ENCODE measurements around the gene ATP5F1C.
"Not testable (repeated sequence)": the region's sequence is repeated elsewhere in the genome, so short reads cannot be mapped to it uniquely, and the experiment has no call there.

The ATP5F1C gene

DNA sequence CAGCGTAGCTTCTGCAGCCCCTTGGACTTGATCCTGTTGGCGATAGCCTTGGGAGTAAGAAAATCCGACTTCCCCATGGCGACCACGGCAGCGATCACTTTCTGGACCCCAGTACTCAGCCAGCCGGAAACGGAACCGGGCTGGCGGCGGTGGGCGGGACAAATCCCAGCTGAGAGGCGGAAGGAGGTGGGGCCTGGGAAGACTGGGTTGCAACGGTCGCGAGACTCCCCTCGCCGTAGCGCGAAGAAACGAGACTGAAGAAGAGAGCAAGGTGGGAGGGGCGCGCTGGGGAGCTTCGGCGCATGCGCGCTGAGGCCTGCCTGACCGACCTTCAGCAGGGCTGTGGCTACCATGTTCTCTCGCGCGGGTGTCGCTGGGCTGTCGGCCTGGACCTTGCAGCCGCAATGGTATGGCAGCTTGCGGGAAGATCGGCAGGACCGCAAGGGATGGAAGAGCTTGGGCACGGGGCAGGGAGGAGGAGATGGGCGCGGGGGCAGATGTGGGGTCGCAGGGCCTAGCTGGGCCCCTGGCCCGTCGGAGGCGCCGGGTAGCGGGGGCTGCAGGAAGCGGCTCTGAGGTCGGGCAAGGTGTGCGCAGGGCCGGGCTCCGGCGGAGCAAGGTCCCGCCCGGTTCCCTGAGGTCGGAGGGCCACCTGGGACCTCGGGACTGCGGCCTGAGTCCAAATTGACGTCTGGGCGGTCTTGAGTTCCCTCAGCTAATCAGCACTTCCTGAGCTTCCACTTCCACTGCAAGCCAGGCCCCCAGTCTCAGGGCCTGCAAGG is at the start of gene ATP5F1C, which contains the start of gene KIN:
TSS of gene ATP5F1C (plus strand) at position 321 of the 782 bp plus-strand sequence. CDS start at position 352, 31 bp downstream.
TSS of gene KIN (minus strand) at position 137 of the 782 bp plus-strand sequence. CDS start at position 77, 60 bp downstream.
- DNase-seq (ENCODE audit: low spot score) = peak; percentile 97

DNA sequence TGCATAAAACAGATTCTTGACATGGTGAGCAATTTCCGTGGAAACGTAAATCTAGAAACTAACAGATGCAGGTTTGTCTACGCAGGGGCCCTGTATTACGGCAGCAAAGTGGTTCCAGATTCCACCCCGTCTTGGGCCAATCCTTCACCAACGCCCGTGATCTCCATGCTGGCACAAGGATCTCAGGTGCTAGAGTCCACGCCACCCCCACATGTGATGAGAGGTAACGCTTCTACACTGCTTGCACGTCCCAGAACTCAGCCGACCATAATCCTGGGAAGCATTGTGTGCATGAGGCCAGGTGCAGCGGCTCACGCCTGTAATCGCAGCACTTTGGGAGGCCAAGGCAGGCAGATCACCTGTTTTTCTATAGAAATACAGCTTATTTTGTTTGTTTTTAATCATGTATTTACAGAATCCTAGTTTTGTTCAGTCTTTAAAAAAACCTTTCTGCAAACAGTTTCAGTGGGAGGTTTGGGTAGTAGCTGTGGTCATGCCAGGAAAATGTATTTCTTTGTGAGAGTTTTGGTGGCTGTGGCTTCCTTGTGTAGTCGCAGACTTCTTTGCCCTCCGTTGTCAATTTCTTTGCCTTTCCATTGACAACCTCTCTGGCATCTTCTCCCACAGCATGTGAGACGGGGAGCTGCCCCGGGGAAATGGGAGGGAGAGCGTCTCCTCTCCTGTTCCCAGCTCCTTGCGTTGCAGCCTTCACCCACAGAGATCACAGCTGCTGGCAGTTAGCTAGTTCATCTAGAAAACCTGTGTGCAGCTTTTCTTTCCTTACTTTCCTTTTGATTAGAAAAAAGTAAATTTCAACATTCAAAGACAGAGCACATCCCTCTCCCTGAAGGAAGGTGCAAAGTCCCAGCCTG is 49.2 kb upstream of the ATP5F1C start:
- no peak for DNase-seq (ENCODE audit: low spot score)

DNA sequence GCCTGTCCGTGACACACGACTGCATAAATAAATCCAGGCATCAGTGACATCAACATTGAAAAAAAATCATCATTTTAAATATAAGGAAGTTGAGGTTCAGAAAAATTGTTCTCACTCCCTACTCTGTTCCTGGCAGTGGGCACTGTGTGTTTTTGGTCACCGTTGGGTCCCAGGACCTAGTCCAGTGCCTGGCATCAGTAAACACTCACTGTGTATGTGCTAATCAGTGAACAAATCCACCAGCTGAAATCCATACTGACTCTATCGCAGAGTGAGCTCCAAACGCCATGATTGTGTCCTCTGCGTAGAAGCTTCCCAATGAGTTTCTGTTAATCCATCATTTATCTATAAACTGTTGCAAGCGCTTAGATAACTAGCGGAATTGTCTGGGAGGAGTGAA is 43.7 kb upstream of the ATP5F1C start:
- no peak for DNase-seq (ENCODE audit: low spot score)

DNA sequence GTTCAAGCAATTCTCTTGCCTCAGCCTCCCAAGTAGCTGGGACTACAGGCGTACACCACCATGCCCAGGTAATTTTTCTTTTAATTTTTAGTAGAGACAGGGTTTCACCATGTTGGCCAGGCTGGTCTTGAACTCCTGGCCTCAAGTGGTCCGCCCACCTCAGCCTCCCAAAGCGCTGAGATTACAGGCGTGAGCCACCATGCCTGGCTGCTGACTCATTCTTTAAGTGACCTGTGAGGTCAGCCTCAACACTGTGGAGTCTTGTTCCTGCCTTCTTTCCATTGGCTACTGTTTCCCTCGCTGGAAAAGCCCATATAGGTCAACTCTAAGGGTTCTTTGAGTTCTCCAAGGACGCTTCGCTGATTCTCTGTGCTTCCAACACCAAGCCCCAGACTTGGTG is 39.3 kb upstream of the ATP5F1C start:
- DNase-seq (ENCODE audit: low spot score) = not testable (repeated sequence)

DNA sequence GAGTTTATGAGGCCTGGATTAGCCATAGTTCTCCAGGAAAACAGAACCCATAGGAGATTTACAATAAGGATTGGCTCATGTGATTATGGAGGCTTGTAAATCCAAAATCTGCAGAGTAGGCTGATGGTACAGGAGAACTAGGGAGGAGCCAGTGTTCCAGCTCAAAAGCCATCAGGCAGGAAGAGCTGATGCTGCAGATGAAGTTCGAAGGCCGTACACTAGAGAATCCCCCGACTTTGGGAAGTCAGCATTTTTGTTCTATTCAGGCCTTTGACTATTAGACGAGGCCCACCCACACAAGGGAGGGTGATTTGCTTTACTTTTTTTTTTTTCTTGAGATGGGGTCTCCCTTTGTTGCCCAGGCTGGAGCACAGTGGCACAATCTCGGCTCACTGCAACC is 37.8 kb upstream of the ATP5F1C start:
- no peak for DNase-seq (ENCODE audit: low spot score)

DNA sequence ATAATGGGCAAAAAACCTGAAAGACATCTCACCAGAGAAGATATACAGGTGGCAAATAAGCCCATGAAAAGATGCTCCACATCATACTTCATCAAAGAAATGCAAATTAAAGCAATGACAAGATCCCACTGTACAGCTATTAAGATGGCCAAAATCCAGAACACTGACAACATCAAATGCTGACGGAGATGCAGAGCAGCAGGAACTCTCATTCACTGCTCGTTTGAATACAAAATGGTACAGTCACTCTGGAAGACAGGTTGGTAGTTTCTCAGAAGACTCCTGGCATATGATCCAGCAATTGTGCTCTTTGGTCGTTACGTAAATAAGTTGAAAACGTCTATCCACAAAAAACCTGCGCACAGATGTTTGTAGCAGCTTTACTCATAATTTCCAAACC is 35.7 kb upstream of the ATP5F1C start:
- no peak for DNase-seq (ENCODE audit: low spot score)

DNA sequence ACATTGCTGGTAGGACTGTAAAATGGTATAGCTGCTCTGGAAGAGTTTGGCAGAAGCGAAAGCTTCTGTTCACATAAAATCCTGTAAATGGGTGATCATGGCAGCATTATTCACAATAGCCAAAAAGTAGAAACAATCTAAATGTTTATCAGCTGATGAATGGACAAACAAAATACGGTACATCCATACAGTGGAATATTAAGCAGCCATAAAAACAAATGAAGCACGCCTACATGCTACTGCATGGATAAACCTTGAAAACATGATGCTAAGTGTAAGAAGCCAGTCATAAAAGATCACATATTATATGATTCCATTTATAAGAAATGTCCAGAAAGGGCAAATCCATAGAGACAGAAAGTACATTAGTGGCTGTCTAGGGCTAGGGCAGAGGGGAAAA is 32.9 kb upstream of the ATP5F1C start:
- no peak for DNase-seq (ENCODE audit: low spot score)

DNA sequence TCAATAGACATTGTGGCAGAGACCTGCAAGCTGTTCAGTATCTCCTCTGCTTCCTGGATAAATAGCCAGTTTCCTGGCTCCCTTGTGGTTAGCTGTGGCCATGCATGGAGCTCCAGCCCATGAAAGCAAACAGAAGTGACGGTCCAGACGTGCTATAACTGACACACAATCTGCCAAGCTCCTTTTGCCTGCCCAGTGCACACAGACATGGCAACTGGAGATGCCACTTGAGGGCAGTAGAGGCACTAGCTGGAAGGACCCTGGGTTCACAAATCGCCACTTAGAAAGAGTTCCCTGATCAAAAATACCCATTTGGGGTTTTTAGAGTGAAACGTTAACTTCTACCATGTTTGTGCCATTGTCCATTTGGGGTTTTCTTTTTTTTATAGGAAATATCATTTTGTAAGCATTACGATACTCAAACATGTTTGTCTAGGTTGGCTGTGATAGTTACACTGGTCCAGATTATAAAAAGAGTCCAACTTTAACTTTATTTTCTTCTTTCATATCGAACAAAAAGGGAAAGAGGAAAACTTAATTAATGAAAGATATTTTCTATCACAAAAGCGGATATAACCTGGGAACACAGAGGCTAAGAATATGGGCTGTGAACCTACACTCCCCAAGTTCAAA is 31.5 kb upstream of the ATP5F1C start:
- peak; percentile 3 for DNase-seq (ENCODE audit: low spot score)

DNA sequence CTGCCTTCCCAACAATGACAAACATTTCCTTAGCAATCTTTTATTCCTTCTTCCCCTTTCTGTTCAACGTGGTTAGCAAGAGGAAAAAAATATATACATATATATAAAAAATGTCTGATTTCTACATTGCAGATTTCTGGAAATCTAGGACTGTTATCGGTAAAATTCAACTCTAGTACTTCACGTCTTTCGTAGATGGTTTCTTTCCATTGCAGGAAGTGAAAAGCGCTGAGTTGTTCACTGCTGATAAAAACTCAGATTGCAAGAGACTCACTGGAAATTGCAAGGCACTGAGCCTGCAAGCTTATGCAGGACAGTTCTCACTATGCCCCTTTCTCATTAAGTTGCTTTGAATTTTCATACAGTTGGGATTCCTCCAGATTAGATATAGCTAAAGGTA is 24.0 kb upstream of the ATP5F1C start:
- no peak for DNase-seq (ENCODE audit: low spot score)

DNA sequence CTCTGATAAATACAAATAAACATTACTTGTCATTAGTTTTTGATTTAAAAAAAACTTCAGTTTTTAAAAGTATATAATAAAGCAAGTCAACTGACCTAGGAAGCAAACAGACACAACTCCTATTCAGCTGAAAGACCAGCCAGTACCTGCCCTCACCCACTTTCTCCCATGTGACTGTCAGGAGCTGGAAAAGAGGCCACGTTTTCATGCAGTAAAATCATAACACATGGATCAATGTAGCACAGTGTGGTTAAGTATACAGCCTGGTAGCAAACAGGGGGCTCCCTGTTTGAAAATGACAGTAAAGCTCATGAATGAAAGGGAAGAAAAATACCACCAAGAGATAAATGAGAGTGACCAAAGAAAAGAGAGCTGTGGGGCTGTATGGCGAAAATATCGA is 21.7 kb upstream of the ATP5F1C start:
- DNase-seq (ENCODE audit: low spot score) = no peak

DNA sequence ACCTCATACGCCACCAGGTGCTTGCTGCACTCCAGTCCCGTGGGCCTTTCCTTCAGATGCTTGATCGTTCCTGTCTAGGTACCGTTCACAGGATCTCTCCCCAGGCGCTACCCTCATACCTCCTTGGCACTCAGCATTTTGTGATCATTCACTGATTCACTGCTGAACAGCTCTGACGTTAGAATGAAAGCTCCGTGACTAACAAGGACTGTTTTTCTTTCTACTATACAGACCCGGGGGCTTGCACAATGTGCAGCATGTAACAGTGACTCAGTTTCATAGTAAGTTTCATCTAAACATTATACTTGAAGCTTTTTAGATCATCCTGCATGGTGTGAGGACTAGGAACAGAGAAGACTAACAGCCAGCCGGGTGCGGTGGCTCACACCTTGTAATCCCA is 20.8 kb upstream of the ATP5F1C start:
- DNase-seq (ENCODE audit: low spot score) = no peak

DNA sequence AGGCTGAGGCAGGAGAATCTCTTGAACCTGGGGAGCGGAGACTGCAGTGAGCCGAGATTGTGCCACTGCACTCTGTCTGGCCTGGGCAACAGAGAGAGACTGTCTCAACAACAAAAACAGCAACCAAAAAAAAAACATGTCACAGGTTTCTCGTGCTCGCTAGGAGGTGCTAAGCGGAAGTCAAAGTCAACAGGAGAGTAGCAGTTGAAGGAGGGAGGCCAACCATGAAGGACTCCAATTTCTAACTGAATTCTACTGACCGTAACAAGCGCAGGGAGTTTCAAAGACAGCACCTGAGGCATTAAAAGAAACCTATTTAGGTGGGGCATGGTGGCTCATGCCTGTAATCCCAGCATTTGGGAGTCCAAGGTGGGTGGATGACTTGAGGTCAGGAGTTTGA is 19.6 kb upstream of the ATP5F1C start:
- DNase-seq (ENCODE audit: low spot score) = no peak

DNA sequence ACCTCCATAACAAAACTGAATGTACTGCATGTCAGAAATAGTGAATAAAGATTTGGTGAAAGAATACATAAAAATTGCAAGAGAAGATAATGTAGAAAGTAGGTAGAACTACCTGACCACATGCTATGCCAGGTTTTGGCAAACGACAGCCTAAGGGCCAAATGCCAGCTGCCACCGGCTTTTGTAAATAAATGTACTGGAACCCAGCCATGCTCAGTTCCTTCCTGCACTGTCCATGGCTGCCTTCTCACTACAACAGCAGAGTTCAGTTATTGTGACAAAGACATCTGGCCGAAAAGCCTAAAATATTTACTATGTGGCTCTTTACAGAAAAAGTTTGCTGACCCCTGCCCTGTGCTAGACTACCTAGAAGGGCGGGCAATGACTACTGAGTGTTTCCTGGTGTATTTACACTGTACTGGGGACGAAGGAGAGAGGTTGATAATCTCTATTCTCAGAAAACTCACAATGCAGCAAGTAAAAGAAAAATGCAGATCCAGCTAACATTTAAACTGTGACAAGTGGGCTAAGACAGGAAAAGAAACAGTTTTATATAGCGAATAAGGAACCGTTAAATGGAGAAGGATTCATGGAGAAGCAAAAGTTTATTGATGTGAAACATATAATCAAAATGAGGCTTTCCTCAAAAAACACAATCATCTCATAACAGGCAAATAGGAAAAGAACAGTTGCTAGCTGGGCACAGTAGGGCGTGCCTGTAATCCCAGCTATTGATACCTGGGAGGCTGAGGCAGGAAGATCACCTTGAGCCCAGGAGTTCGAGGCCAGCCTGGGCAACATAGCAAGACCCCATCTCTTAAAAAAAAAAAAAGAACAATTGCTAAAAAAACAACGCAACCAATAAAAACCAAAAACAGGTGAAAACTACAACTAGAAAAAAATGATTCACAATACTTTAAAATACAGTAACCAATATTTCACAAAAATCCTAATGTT is 13.9 kb upstream of the ATP5F1C start:
- no peak for DNase-seq (ENCODE audit: low spot score)

DNA sequence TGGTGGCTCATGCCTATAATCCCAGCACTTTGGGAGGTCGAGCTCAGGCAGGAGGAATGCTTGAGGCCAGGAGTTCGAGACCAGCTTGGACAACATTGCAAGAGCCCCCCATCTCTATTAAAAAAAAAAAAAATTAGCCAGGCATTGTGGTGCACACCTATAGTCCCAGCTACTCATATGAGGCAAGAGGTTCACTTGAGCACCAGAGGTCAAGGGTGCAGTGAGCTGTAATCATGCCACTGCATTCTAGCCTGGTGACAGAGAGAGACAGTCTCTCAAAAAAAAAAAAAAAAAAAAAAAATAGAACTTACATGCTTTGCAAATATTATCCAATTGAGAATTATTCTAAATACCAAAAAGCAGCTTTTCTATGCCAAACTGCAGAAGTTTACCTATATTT is 11.2 kb upstream of the ATP5F1C start:
- no peak for DNase-seq (ENCODE audit: low spot score)

DNA sequence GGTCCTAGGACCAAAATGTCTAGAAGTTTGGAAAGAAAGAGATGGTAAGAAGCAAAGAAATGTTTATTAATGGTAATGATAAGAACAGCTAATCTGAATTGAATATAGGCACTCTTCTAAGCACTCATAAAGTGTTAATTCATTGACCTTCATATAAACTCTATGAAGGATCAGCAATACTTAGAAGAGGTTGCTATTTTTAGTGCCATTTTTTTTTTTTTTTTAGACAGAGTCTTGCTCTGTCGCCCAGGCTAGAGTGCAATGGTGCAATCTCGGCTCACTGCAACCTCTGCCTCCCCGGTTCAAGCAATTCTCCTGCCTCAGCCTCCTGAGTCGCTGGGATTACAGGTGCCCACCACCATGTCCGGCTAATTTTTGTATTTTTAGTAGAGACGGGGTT is 5.8 kb upstream of the ATP5F1C start:
- not testable (repeated sequence) for DNase-seq (ENCODE audit: low spot score)

DNA sequence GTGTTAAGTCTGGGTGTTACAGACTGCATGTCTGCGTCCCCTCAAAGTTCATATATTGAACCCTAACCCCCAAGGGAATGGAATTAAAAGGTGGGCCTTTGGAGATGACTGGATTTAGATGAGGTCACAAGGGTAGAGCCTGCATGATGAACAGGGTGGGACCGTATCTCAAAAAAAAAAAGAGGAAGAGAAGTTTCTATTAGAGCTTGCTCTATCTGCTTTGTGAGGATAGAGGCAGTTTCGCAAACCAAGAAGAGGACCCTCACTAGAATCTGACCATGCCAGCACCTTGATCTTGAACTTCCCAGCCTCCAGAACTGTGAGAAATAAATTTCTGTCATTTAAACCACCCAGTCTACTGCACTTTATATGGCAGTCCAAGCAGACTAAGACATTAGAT is 1.5 kb upstream of the ATP5F1C start:
- no peak for DNase-seq (ENCODE audit: low spot score)

DNA sequence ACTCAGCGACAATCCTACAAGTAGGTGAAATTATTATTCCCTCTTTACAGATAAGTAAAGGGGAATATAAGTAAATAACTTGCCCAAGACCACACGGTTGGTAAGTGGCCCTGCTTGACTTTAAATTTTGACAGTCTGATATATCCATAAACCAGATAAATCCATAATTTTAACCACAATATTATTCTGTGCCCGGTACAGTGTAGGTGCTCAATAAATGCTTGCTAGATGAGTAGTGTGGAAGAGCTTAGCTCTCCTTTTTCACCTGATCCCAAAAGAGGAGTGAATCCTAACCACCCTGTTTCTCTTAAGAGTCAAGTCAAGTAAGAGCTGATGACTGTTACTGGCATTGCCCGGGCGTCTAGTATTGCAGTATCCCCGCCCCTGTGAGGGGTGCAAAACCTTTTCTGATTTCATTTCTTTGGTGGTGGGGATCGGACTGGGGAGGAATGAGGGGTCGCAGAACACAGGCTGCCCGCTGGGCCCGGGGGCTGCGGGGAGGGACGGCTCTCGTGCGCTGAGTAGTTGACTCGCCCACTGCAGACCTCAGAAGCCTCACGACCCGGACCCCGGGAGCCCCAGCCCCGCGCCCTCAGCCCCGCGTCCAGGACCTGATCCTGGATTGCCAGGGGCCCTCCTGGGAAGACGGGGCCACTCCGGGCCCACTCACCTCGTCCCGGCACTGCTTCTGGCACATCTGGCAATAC is 674 bp upstream of the ATP5F1C start:
- no peak for DNase-seq (ENCODE audit: low spot score)

DNA sequence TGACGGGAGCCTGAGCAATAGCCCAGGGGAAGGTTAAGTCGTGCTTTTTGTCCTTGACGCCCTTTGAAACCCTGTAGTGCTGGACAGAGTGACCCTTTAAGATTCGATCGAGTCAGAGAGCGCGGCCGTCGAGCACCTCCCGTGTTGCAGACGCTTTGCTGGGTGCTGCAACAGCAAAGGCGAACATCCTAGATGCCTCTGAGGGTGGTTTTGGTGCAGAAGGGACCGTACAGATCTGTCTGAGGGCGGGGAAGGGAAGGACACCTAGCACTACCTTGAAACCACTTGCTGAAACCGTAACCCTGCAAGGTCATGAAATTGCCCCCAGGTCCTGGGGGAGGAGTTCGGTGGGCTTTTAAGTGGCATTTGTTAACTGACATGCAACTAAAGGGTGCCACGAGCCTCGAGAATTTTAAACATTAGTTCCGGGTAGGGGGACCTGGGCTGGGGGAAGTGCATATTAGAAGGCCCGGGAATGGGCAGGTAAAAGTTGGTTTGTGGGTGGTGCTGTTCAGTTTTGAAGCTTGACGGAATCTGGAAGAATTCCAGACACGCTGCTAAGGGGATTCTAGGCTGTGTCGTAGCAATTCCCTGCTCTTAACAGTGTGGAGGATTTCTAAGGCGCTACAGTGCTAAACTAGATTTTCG is 786 bp downstream of the ATP5F1C start:
- DNase-seq (ENCODE audit: low spot score) = no peak

DNA sequence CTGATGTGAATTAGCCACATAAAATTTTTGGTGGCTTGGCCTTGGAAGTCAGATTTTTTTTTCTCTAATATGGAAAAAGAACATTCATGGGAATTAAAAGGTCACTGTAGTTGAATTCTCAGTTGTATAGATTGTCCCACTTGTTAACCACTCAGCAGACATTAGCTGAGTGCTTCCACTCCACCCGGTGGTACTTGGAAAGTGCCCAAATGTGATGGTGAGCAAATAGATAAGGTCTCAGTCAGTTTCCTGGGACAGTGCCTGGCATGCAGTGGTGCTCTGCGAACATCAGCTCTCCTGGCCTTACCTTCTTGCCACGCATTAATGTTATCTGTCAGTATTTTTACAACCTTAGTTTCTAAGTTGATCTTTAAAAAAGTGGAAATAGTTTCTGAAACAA is 1.4 kb downstream of the ATP5F1C start:
- DNase-seq (ENCODE audit: low spot score) = no peak

DNA sequence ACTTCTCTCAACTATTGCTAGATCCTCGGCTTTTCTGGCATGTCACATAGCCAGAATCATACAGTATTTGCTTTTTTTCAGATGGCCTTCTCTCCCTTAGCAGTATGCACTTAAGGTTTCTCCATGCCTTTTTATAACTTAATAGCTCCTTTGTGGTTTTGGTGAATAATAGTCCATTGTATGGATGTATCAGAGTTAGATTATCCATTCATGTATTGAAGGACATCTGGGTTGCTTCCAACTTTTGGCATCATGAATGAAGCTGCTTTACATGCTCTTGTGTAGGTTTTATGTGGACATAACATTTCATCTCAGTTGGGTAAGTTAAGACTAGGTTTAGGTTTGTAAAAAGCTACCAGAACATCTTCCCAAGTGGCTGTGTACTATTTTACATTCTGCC is 4.6 kb downstream of the ATP5F1C start:
- no peak for DNase-seq (ENCODE audit: low spot score)

All from CD4-positive, alpha-beta T cell treated with Interleukin-6 at 100 ng/mL for 8 hours (primary cell).